GM12892 (cell line): ENCODE data around the gene LNX1.

Experiments used
- POLR2A ChIP-seq: IDR thresholded peaks from 2 replicates; pipeline ENCODE4 v1.6.1; 2011; ENCODE audit warnings: low read depth, low read length, control low read depth
- POLR2AphosphoS5 ChIP-seq: IDR thresholded peaks from 2 replicates; pipeline ENCODE4 v1.6.1; 2011; ENCODE audit warnings: low read depth, low read length, control low read depth
- TAF1 ChIP-seq: IDR thresholded peaks from 2 replicates; pipeline ENCODE4 v1.6.1; 2011; ENCODE audit warnings: low read depth, mild to moderate bottlenecking, control low read depth, low read length, borderline replicate concordance

DNA sequence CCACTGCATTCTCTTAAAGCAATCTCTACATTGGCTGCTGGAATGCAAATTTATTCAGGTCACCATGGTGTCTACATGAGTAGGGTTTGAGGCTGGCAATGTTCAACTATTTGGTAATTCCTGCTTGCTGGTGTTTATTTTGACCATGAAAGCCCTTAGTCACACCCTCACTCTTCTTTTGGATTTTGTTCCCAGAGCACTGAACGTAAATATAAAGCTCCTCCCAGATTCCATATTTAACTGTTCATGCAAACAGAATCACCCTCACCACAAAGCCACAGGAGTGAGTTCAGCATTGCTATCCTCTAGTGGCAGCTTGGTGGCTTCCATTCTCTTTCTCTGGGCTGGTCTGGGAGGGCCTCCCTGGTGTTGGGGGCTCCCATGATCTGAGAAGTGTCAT, 82.8 kb downstream of the LNX1 start:
- no peak for TF ChIP-seq POLR2A
- TF ChIP-seq POLR2AphosphoS5 = no peak
- no peak for TF ChIP-seq TAF1
